ENCODE results near the gene IFITM2.

Gene IFITM2

GRCh38 chr11:334264-334994, 26.8 kb downstream of the IFITM2 start:
- no peak overlapping the region for H3K4me3 ChIP-seq (ENCODE audit: low read depth, low read length)
- TF ChIP-seq MAX (IDR thresholded peaks at IDR 0.05; ENCODE audit: low read depth, low read length) (no peak), MYC (IDR thresholded peaks at IDR 0.05; ENCODE audit: low read depth, low read length) (no peak), POLR2A (IDR thresholded peaks at IDR 0.05; ENCODE audit: extremely low read depth, insufficient read length) (no peak), CTCF (IDR thresholded peaks at IDR 0.05; ENCODE audit: low read depth, low read length) (no peak)
- DNase-seq (ENCODE audit: low read depth), result peak; percentile 84

- DNase-seq (ENCODE audit: low read depth), result peak; percentile 90
- no peak overlapping the region for H3K4me3 ChIP-seq (ENCODE audit: low read depth, low read length)
- TF ChIP-seq MYC (IDR thresholded peaks at IDR 0.05; ENCODE audit: low read depth, low read length), result no peak
Observed at GRCh38 chr11:335779-336658, 28.4 kb downstream of the IFITM2 start.

- H3K4me3 ChIP-seq (ENCODE audit: low read depth, low read length), result no peak overlapping the region
- TF ChIP-seq MAX (IDR thresholded peaks at IDR 0.05; ENCODE audit: low read depth, low read length) (no peak), POLR2A (IDR thresholded peaks at IDR 0.05; ENCODE audit: extremely low read depth, insufficient read length) (no peak), MYC (IDR thresholded peaks at IDR 0.05; ENCODE audit: low read depth, low read length) (no peak), CTCF (IDR thresholded peaks at IDR 0.05; ENCODE audit: low read depth, low read length) (no peak)
- no peak for DNase-seq (ENCODE audit: low read depth)
Observed at GRCh38 chr11:336659-337198, 29.1 kb downstream of the IFITM2 start.

GRCh38 chr11:337711-338110, 30.1 kb downstream of the IFITM2 start:
- no peak for DNase-seq (ENCODE audit: low read depth)
- TF ChIP-seq MYC (IDR thresholded peaks at IDR 0.05; ENCODE audit: low read depth, low read length), result no peak
- no peak for TF ChIP-seq CTCF (IDR thresholded peaks at IDR 0.05; ENCODE audit: low read depth, low read length)
- no peak for TF ChIP-seq POLR2A (IDR thresholded peaks at IDR 0.05; ENCODE audit: extremely low read depth, insufficient read length)
- H3K4me3 ChIP-seq (ENCODE audit: low read depth, low read length), result no peak overlapping the region

DNA sequence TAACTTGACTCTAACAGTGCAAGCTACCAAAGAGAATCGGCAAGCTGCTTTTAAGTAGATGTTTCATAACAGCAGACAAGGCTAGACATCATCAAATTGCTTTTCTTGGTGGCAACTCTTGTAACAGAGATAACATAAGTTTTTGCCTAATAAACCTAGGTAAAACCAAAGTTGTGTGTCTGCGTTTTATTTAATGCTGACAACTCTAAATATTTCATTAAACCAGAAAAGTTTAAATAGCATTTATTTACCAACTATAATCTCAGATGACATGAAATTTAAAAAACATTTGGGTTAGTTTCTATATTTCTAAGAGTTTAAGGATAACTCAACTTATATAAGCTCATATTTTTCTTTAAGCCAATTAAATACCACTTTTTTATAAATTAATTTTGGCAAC, 32.3 kb downstream of the IFITM2 start:
- TF ChIP-seq POLR2A (IDR thresholded peaks at IDR 0.05; ENCODE audit: extremely low read depth, insufficient read length) (no peak), MYC (IDR thresholded peaks at IDR 0.05; ENCODE audit: low read depth, low read length) (no peak), CTCF (IDR thresholded peaks at IDR 0.05; ENCODE audit: low read depth, low read length) (no peak), MAX (IDR thresholded peaks at IDR 0.05; ENCODE audit: low read depth, low read length) (no peak)
- DNase-seq (ENCODE audit: low read depth), result no peak
- H3K4me3 ChIP-seq (ENCODE audit: low read depth, low read length), result no peak overlapping the region
